HCT116 (cell line): Measurements from ENCODE around the gene RPS27L. TPM values are rescaled to one million over a fixed set of nuclear protein-coding genes. Genes with fewer than 3 reads are reported as not detected.

Source experiments
- ATAC-seq: fragments of 200-7000 bp; cut with Tn5 transposase; 2 replicates; pipeline ENCODE4 v1.9.1; 2020; ENCODE audit warnings: mild to moderate bottlenecking, moderate library complexity
- BruUV-seq: library from RNA; stranded (reverse); fragments of 400-500 nt; replicated peaks from 2 replicates; lab custom pipeline; 2021; lab: Mats Ljungman, UMichigan
- CTCF ChIA-PET: fragments of 300-600 bp; sonication (Branson Sonifier 250); formaldehyde crosslinking; loops from one replicate; lab custom pipeline; 2021; ENCODE audit warnings: antibody characterized with exemption; lab: Charles Lee
- POLR2A ChIA-PET: fragments of 300-600, 350-600 bp; sonication (Branson Sonifier 250); formaldehyde crosslinking; loops from one replicate; lab custom pipeline; 2021; ENCODE audit warnings: antibody characterized with exemption; lab: Charles Lee
- RAD21 ChIA-PET, 2 experiments: fragments of 300-600 bp; sonication (Branson Sonifier 250); formaldehyde crosslinking; loops; one replicate each; lab custom pipeline; 2023; ENCODE audit warnings: low total read pairs in 2 of 2; ENCODE audit not compliant: uncharacterized antibody in 2 of 2, unreplicated experiment in 2 of 2, low non-redundant PET in 1 of 2; lab: Charles Lee
- DNase-seq: peaks from one replicate; pipeline ENCODE4 v3.0.0-alpha.2; 2010; ENCODE audit warnings: low read depth, low spot score
- H2AFZ ChIP-seq: fragments of 200-600 bp; shearing (Covaris generic), sonication (generic); 2 replicates; pipeline ENCODE4 v1.6.1; 2017; ENCODE audit warnings: low read depth, mixed run types, mixed read lengths, antibody characterized with exemption, low read length; ENCODE audit not compliant: poor library complexity, severe bottlenecking
- H3K27ac ChIP-seq: 2 replicates; pipeline ENCODE4 v1.5.1; 2012; ENCODE audit warnings: low read depth, low read length
- H3K27me3 ChIP-seq: fragments of 200-600 bp; sonication (generic); 2 replicates; pipeline ENCODE4 v1.6.1; 2016; ENCODE audit warnings: mixed run types, low read length, mixed read lengths; ENCODE audit not compliant: insufficient read depth
- H3K36me3 ChIP-seq, 2 experiments: fragments of 200-500 bp in 1 of 2; fragments of 200-600 bp in 1 of 2; sonication (Bioruptor generic) in 1 of 2; sonication (generic) in 1 of 2; 2 replicates each; pipeline versions ENCODE4 v1.5.1 to v1.6.1; 2014 to 2016; ENCODE audit warnings: low read length in 2 of 2, inconsistent platforms in 1 of 2, mixed read lengths in 1 of 2, mixed run types in 1 of 2; ENCODE audit not compliant: insufficient read depth in 2 of 2, control insufficient read depth in 1 of 2
- H3K4me1 ChIP-seq, 2 experiments: fragments of 200-600 bp in 1 of 2; sonication (generic) in 1 of 2; 2 replicates each; pipeline versions ENCODE4 v1.5.1 to v1.6.1; 2012 to 2017; ENCODE audit warnings: low read length in 2 of 2, inconsistent platforms in 1 of 2, mild to moderate bottlenecking in 1 of 2, mixed read lengths in 1 of 2, mixed run types in 1 of 2, moderate library complexity in 1 of 2; ENCODE audit not compliant: insufficient read depth in 2 of 2, control insufficient read depth in 1 of 2
- H3K4me2 ChIP-seq: fragments of 200-600 bp; sonication (generic); 2 replicates; pipeline ENCODE4 v1.6.1; 2017; ENCODE audit warnings: mixed run types, low read length, mixed read lengths
- H3K4me3 ChIP-seq, 2 experiments: fragments of 200-600 bp in 1 of 2; sonication (generic) in 1 of 2; replicated peaks in 1 of 2; 2 replicates each; pipeline ENCODE4 v1.5.1; 2011 to 2016; ENCODE audit warnings: low read length in 2 of 2, control low read depth in 1 of 2, low read depth in 1 of 2, mild to moderate bottlenecking in 1 of 2, mixed read lengths in 1 of 2, mixed run types in 1 of 2
- H3K79me2 ChIP-seq: fragments of 200-600 bp; sonication (generic); 2 replicates; pipeline ENCODE4 v1.6.1; 2017; ENCODE audit warnings: mild to moderate bottlenecking, mixed run types, low read length, moderate library complexity, mixed read lengths; ENCODE audit not compliant: insufficient read depth
- H3K9ac ChIP-seq: fragments of 200-600 bp; sonication (generic); 2 replicates; pipeline ENCODE4 v1.6.1; 2016; ENCODE audit warnings: low read length, mixed read lengths
- H3K9me2 ChIP-seq: fragments of 200-600 bp; sonication (generic), shearing (Covaris generic); 2 replicates; pipeline ENCODE4 v1.6.1; 2017; ENCODE audit warnings: mixed run types, mild to moderate bottlenecking, moderate library complexity; ENCODE audit not compliant: insufficient read depth
- H3K9me3 ChIP-seq, 2 experiments: fragments of 200-500 bp in 1 of 2; fragments of 200-600 bp in 1 of 2; sonication (Bioruptor generic) in 1 of 2; sonication (generic) in 1 of 2; 2 replicates each; pipeline ENCODE4 v1.6.1; 2014 to 2017; ENCODE audit warnings: low read length in 2 of 2, mixed read lengths in 2 of 2, inconsistent platforms in 1 of 2, low read depth in 1 of 2, mild to moderate bottlenecking in 1 of 2, mixed run types in 1 of 2, moderate library complexity in 1 of 2; ENCODE audit not compliant: control insufficient read depth in 1 of 2, insufficient read depth in 1 of 2
- H4K20me1 ChIP-seq: fragments of 200-600 bp; sonication (generic), shearing (Covaris generic); 2 replicates; pipeline ENCODE4 v1.6.1; 2017; ENCODE audit warnings: mixed run types, mild to moderate bottlenecking, moderate library complexity; ENCODE audit not compliant: insufficient read depth
- CBX3 ChIP-seq: IDR thresholded peaks from 2 replicates; pipeline ENCODE4 v1.6.1; 2012; ENCODE audit warnings: low read depth
- CEBPB ChIP-seq: IDR thresholded peaks from 2 replicates; pipeline ENCODE4 v1.6.1; 2012; ENCODE audit warnings: low read depth
- FOSL1 ChIP-seq: IDR thresholded peaks from 2 replicates; pipeline ENCODE4 v1.6.1; 2012; ENCODE audit warnings: low read depth
- JUND ChIP-seq: IDR thresholded peaks from 2 replicates; pipeline ENCODE4 v1.6.1; 2012
- POLR2A ChIP-seq: IDR thresholded peaks from 2 replicates; pipeline ENCODE4 v1.7.0; 2011; ENCODE audit warnings: borderline replicate concordance; ENCODE audit not compliant: insufficient read depth, insufficient read length; ENCODE audit errors: extremely low read depth
- SIN3A ChIP-seq: IDR thresholded peaks from 2 replicates; pipeline ENCODE4 v1.6.1; 2012; ENCODE audit warnings: low read depth
- SP1 ChIP-seq: IDR thresholded peaks from 2 replicates; pipeline ENCODE4 v1.6.1; 2012; ENCODE audit warnings: low read depth
- ZFX ChIP-seq: fragments of 450-650 bp; IDR thresholded peaks from 2 replicates; pipeline ENCODE4 v1.6.1; 2017
- ZNF274 ChIP-seq: fragments of 200-500 bp; sonication (Bioruptor generic); IDR thresholded peaks from 2 replicates; pipeline ENCODE4 v1.6.1; 2014; ENCODE audit warnings: mild to moderate bottlenecking, low read depth, low read length, inconsistent platforms
- intact Hi-C: fragments of 100-400 bp; cut with micrococcal nuclease; formaldehyde crosslinking; loops from 2 replicates; pipeline ENCODE4 v1.10.0; 2022
- total RNA-seq: library from RNA; stranded (reverse); gene quantifications from one replicate; pipeline ENCODE4 v1.2.1, GENCODE V29; 2021; ENCODE audit not compliant: unreplicated experiment
- TF ChIP-seq, protein P1 (sequence below): IDR thresholded peaks from 2 replicates; pipeline ENCODE4 v1.6.1; 2012; ENCODE audit warnings: low read depth
- TF ChIP-seq, protein P2 (sequence below), 3 experiments: fragments of 200-600 bp in 1 of 3; sonication (generic) in 1 of 3; IDR thresholded peaks in 2 of 3; conservative IDR thresholded peaks in 1 of 3; 2 replicates each; pipeline ENCODE4 v1.5.1; 2012 to 2017; ENCODE audit warnings: low read depth in 2 of 3, low read length in 2 of 3, antibody characterized with exemption in 1 of 3, borderline replicate concordance in 1 of 3, control low read depth in 1 of 3, mild to moderate bottlenecking in 1 of 3, mixed read lengths in 1 of 3, mixed run types in 1 of 3, moderate library complexity in 1 of 3; ENCODE audit not compliant: insufficient read depth in 1 of 3

Gene RPS27L
- total RNA-seq, 1 experiment from 2014 or later: 139 TPM

DNA sequence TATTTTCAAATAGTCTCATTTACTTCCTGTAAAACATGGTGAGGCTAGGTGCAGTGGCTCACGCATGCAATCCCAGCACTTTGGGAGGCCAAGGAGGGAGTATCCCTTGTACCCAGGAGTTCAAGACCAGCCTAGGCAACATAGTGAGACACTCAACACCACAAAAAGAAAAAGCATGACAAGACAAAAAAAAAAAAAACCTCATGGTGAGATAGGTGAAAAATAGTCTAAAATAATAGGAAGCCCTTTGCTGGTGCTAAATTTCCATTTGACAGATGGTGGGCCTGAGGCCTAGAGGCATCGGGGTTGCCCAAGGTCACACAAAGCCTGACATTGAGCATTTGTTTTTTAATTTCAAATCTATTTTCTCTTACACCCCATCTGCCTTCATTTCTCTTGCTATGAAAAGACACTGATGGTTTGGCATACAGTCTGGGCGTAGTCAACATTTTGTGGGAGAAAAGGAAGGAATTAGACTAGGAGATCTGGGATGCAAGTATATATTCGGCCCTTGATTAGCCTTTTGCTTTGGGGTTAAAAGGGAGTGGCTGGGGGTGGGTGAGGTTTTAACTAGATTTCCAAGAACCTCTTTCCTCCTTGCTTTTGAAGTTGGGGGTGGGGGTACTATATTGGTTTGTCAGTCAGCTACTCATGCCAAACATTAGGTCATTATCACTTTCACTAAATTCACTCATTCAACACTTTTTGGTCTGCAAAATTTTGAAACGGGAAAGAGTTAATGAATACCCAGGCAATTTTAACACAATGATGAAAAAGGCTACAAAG is 43.4 kb upstream of the RPS27L start:
- POLR2A ChIA-PET: no interaction called here

More for the DNA sequence above, 43.4 kb upstream of the RPS27L start:
- RAD21 ChIA-PET: no interaction called here
- no peaks in the 10 kb centered on the region for H3K79me2 ChIP-seq
- no peaks in the 10 kb centered on the region for H4K20me1 ChIP-seq
- ATAC-seq (no peak), DNase-seq (no peak)
- H3K27me3 ChIP-seq: no peaks in the 10 kb centered on the region
- H2AFZ ChIP-seq: no peak overlapping the region
- H3K9me3 ChIP-seq: no peaks in the 10 kb centered on the region
- no peak overlapping the region for H3K27ac ChIP-seq
- no peak overlapping the region for H3K4me2 ChIP-seq
- H3K4me3 ChIP-seq: no peak overlapping the region
- TF ChIP-seq ZFX (no peak), POLR2A (no peak), ZNF274 (no peak), JUND (no peak), CBX3 (no peak), SP1 (no peak), CEBPB (no peak), FOSL1 (no peak), SIN3A (no peak)
- TF ChIP-seq, protein P1, sequence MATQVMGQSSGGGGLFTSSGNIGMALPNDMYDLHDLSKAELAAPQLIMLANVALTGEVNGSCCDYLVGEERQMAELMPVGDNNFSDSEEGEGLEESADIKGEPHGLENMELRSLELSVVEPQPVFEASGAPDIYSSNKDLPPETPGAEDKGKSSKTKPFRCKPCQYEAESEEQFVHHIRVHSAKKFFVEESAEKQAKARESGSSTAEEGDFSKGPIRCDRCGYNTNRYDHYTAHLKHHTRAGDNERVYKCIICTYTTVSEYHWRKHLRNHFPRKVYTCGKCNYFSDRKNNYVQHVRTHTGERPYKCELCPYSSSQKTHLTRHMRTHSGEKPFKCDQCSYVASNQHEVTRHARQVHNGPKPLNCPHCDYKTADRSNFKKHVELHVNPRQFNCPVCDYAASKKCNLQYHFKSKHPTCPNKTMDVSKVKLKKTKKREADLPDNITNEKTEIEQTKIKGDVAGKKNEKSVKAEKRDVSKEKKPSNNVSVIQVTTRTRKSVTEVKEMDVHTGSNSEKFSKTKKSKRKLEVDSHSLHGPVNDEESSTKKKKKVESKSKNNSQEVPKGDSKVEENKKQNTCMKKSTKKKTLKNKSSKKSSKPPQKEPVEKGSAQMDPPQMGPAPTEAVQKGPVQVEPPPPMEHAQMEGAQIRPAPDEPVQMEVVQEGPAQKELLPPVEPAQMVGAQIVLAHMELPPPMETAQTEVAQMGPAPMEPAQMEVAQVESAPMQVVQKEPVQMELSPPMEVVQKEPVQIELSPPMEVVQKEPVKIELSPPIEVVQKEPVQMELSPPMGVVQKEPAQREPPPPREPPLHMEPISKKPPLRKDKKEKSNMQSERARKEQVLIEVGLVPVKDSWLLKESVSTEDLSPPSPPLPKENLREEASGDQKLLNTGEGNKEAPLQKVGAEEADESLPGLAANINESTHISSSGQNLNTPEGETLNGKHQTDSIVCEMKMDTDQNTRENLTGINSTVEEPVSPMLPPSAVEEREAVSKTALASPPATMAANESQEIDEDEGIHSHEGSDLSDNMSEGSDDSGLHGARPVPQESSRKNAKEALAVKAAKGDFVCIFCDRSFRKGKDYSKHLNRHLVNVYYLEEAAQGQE: no peak
- TF ChIP-seq, protein P2, sequence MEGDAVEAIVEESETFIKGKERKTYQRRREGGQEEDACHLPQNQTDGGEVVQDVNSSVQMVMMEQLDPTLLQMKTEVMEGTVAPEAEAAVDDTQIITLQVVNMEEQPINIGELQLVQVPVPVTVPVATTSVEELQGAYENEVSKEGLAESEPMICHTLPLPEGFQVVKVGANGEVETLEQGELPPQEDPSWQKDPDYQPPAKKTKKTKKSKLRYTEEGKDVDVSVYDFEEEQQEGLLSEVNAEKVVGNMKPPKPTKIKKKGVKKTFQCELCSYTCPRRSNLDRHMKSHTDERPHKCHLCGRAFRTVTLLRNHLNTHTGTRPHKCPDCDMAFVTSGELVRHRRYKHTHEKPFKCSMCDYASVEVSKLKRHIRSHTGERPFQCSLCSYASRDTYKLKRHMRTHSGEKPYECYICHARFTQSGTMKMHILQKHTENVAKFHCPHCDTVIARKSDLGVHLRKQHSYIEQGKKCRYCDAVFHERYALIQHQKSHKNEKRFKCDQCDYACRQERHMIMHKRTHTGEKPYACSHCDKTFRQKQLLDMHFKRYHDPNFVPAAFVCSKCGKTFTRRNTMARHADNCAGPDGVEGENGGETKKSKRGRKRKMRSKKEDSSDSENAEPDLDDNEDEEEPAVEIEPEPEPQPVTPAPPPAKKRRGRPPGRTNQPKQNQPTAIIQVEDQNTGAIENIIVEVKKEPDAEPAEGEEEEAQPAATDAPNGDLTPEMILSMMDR (IDR thresholded peaks at IDR 0.05 in 2 of 3, conservative IDR thresholded peaks at IDR 0.05 in 1 of 3; ENCODE audit: borderline replicate concordance in 1 of 3, insufficient read depth in 1 of 3, low read depth in 2 of 3, low read length in 2 of 3): no peak
- CTCF ChIA-PET: no interaction called here
- no peaks in the 10 kb centered on the region for H3K4me1 ChIP-seq
- intact Hi-C loops: no loop called here
- no TSS peak for BruUV-seq
- H3K9ac ChIP-seq: no peak overlapping the region
- no peaks in the 10 kb centered on the region for H3K36me3 ChIP-seq
- H3K9me2 ChIP-seq: no peaks in the 10 kb centered on the region
